Activated CD4-positive, alpha-beta T cell treated with anti-CD3 and anti-CD28 coated beads for 36 hours (primary cell): ENCODE data around the gene KRTAP5-2. TPM values are rescaled to one million over a fixed set of nuclear protein-coding genes. Genes with fewer than 3 reads are reported as not detected.

ENCODE experiments used
- ATAC-seq: fragments of 200-7000 bp; cut with Tn5 transposase; one replicate; pipeline ENCODE4 v1.10.0; 2021; ENCODE audit warnings: mild to moderate bottlenecking, moderate library complexity
- CTCF ChIA-PET: fragments of 350-600 bp; sonication (Branson Sonifier 250); formaldehyde crosslinking; loops from one replicate; lab custom pipeline; 2021; ENCODE audit warnings: antibody characterized with exemption; lab: Charles Lee
- POLR2A ChIA-PET: fragments of 350-600 bp; sonication (Branson Sonifier 250); formaldehyde crosslinking; loops from one replicate; lab custom pipeline; 2021; ENCODE audit warnings: antibody characterized with exemption, inconsistent platforms; lab: Charles Lee
- DNase-seq: peaks from one replicate; pipeline ENCODE4 v3.0.0-alpha.2; 2020
- H3K27ac Mint-ChIP-seq: one replicate; pipeline ENCODE4 v1.8.0; 2021; ENCODE audit warnings: mixed read lengths
- H3K27me3 Mint-ChIP-seq: one replicate; pipeline ENCODE4 v1.8.0; 2021; ENCODE audit warnings: mixed read lengths
- H3K36me3 Mint-ChIP-seq: one replicate; pipeline ENCODE4 v1.8.0; 2021; ENCODE audit warnings: low read depth, mixed read lengths
- H3K4me1 Mint-ChIP-seq: one replicate; pipeline ENCODE4 v1.8.0; 2021; ENCODE audit warnings: mixed read lengths
- H3K4me3 Mint-ChIP-seq: one replicate; pipeline ENCODE4 v1.8.0; 2021; ENCODE audit warnings: mild to moderate bottlenecking, moderate library complexity, mixed read lengths
- H3K9me3 Mint-ChIP-seq: one replicate; pipeline ENCODE4 v1.8.0; 2021; ENCODE audit warnings: low read depth, mixed read lengths
- intact Hi-C, 2 experiments: fragments of 100-400 bp; cut with DNase I in 1 of 2; cut with micrococcal nuclease in 1 of 2; formaldehyde crosslinking; loops; one replicate each; pipeline versions ENCODE4 v1.14.2 to v1.15.1; 2022 to 2024; cut with DNase I, micrococcal nuclease
- total RNA-seq, 2 experiments: library from RNA; stranded (reverse); gene quantifications; one replicate each; pipeline ENCODE4 v1.2.3, GENCODE V29; 2021

Gene KRTAP5-2
- total RNA-seq, 2 experiments from 2014 or later: not detected

GRCh38 chr11:1566381-1567051, 31.6 kb downstream of the KRTAP5-2 start:
- intact Hi-C loops: no loop called here
- Mint-ChIP-seq H3K36me3 (no peaks in the 10 kb centered on the region), H3K27me3 (no peaks in the 10 kb centered on the region), H3K9me3 (no peaks in the 10 kb centered on the region), H3K27ac (no peak overlapping the region), H3K4me1 (peaks cover 4% of the 10 kb centered on the region), H3K4me3 (no peak overlapping the region)
- ChIA-PET CTCF (interaction anchor here (2.1 kb wide), 1 partner anchor 8 kb away, joined by 13 read pairs; no protein-coding TSS in a partner anchor), POLR2A (no interaction called here)
- no peak for ATAC-seq
- no peak for DNase-seq

- DNase-seq: no peak
- intact Hi-C loops: no loop called here
- H3K36me3 Mint-ChIP-seq: no peaks in the 10 kb centered on the region
- ATAC-seq: no peak
- no peak overlapping the region for H3K27ac Mint-ChIP-seq
- ChIA-PET CTCF (interaction anchor here (0.7 to 2.1 kb wide), 2 partner anchors 8 to 21 kb away, joined by 3 to 13 read pairs; no protein-coding TSS in a partner anchor), POLR2A (no interaction called here)
- H3K27me3 Mint-ChIP-seq: no peaks in the 10 kb centered on the region
- H3K9me3 Mint-ChIP-seq: no peaks in the 10 kb centered on the region
- peaks cover 3% of the 10 kb centered on the region for H3K4me1 Mint-ChIP-seq
- no peak overlapping the region for H3K4me3 Mint-ChIP-seq
Measured at GRCh38 chr11:1565904-1566247, 32.2 kb downstream of the KRTAP5-2 start.

GRCh38 chr11:1565173-1565903, 32.8 kb downstream of the KRTAP5-2 start:
- Mint-ChIP-seq H3K27me3 (no peaks in the 10 kb centered on the region), H3K4me3 (no peak overlapping the region), H3K9me3 (no peaks in the 10 kb centered on the region), H3K4me1 (no peaks in the 10 kb centered on the region), H3K36me3 (no peaks in the 10 kb centered on the region), H3K27ac (no peak overlapping the region)
- ChIA-PET POLR2A (no interaction called here), CTCF (interaction anchor here (0.7 to 2.1 kb wide), 2 partner anchors 9 to 21 kb away, joined by 3 to 13 read pairs; no protein-coding TSS in a partner anchor)
- ATAC-seq (no peak), DNase-seq (no peak)
- intact Hi-C loops: no loop called here

GRCh38 chr11:1564535-1565172, 33.4 kb downstream of the KRTAP5-2 start:
- ChIA-PET CTCF (interaction anchor here (2.1 kb wide), 1 partner anchor 9 kb away, joined by 13 read pairs; no protein-coding TSS in a partner anchor), POLR2A (no interaction called here)
- DNase-seq (peak; percentile 51), ATAC-seq (peak; percentile 35)
- H3K27ac Mint-ChIP-seq: no peak overlapping the region
- no peaks in the 10 kb centered on the region for H3K9me3 Mint-ChIP-seq
- no peaks in the 10 kb centered on the region for H3K27me3 Mint-ChIP-seq
- intact Hi-C loops: no loop called here
- no peaks in the 10 kb centered on the region for H3K36me3 Mint-ChIP-seq
- no peak overlapping the region for H3K4me3 Mint-ChIP-seq
- no peaks in the 10 kb centered on the region for H3K4me1 Mint-ChIP-seq

GRCh38 chr11:1563697-1564534, 34.2 kb downstream of the KRTAP5-2 start:
- H3K36me3 Mint-ChIP-seq: no peaks in the 10 kb centered on the region
- intact Hi-C loops: no loop called here
- ATAC-seq (no peak), DNase-seq (no peak)
- no peaks in the 10 kb centered on the region for H3K27me3 Mint-ChIP-seq
- H3K4me1 Mint-ChIP-seq: no peaks in the 10 kb centered on the region
- no peak overlapping the region for H3K27ac Mint-ChIP-seq
- POLR2A ChIA-PET: no interaction called here
- H3K9me3 Mint-ChIP-seq: no peaks in the 10 kb centered on the region
- CTCF ChIA-PET: interaction anchor here (1.7 to 2.1 kb wide), 2 partner anchors 10 to 11 kb away, joined by 4 to 13 read pairs; no protein-coding TSS in a partner anchor
- H3K4me3 Mint-ChIP-seq: no peak overlapping the region

GRCh38 chr11:1563149-1563638, 34.9 kb downstream of the KRTAP5-2 start:
- Mint-ChIP-seq H3K27me3 (no peaks in the 10 kb centered on the region), H3K27ac (no peak overlapping the region), H3K4me1 (no peaks in the 10 kb centered on the region), H3K9me3 (no peaks in the 10 kb centered on the region), H3K4me3 (no peak overlapping the region), H3K36me3 (no peaks in the 10 kb centered on the region)
- CTCF ChIA-PET: interaction anchor here (1.7 kb wide), 1 partner anchor 12 kb away, joined by 4 read pairs; no protein-coding TSS in a partner anchor
- intact Hi-C loops: no loop called here
- POLR2A ChIA-PET: no interaction called here
- DNase-seq: no peak
- ATAC-seq: no peak

- intact Hi-C loops: no loop called here
- DNase-seq: no peak
- no peaks in the 10 kb centered on the region for H3K9me3 Mint-ChIP-seq
- H3K4me3 Mint-ChIP-seq: no peak overlapping the region
- no peak overlapping the region for H3K27ac Mint-ChIP-seq
- POLR2A ChIA-PET: no interaction called here
- peaks cover 3% of the 10 kb centered on the region for H3K36me3 Mint-ChIP-seq
- no peak for ATAC-seq
- no peaks in the 10 kb centered on the region for H3K4me1 Mint-ChIP-seq
- no peaks in the 10 kb centered on the region for H3K27me3 Mint-ChIP-seq
- CTCF ChIA-PET: interaction anchor here (1.7 kb wide), 1 partner anchor 12 kb away, joined by 4 read pairs; no protein-coding TSS in a partner anchor
Measured at GRCh38 chr11:1562469-1563148, 35.5 kb downstream of the KRTAP5-2 start.

- Mint-ChIP-seq H3K4me1 (no peaks in the 10 kb centered on the region), H3K36me3 (peaks cover 5% of the 10 kb centered on the region), H3K27ac (no peak overlapping the region), H3K9me3 (no peaks in the 10 kb centered on the region), H3K4me3 (no peak overlapping the region), H3K27me3 (no peaks in the 10 kb centered on the region)
- ChIA-PET CTCF (no interaction called here), POLR2A (no interaction called here)
- ATAC-seq (no peak), DNase-seq (no peak)
- intact Hi-C loops: no loop called here
Measured at GRCh38 chr11:1561955-1562354, 36.1 kb downstream of the KRTAP5-2 start.

- H3K4me3 Mint-ChIP-seq: no peak overlapping the region
Measured at GRCh38 chr11:1561266-1561665, 36.8 kb downstream of the KRTAP5-2 start.

GRCh38 chr11:1560649-1561251, 37.3 kb downstream of the KRTAP5-2 start:
- ChIA-PET CTCF (no interaction called here), POLR2A (interaction anchor here (0.5 kb wide), 1 partner anchor 227 kb away, joined by 4 read pairs; no protein-coding TSS in a partner anchor)
- H3K27me3 Mint-ChIP-seq: no peaks in the 10 kb centered on the region
- ATAC-seq (no peak), DNase-seq (no peak)
- intact Hi-C loops: no loop called here
- no peaks in the 10 kb centered on the region for H3K9me3 Mint-ChIP-seq
- no peak overlapping the region for H3K27ac Mint-ChIP-seq
- peaks cover 5% of the 10 kb centered on the region for H3K36me3 Mint-ChIP-seq
- no peaks in the 10 kb centered on the region for H3K4me1 Mint-ChIP-seq
- no peak overlapping the region for H3K4me3 Mint-ChIP-seq

More at GRCh38 chr11:1561266-1561665, 36.8 kb downstream of the KRTAP5-2 start:
- Mint-ChIP-seq H3K4me1 (no peaks in the 10 kb centered on the region), H3K27me3 (no peaks in the 10 kb centered on the region), H3K9me3 (no peaks in the 10 kb centered on the region), H3K36me3 (peaks cover 5% of the 10 kb centered on the region), H3K27ac (no peak overlapping the region)
- ATAC-seq (no peak), DNase-seq (no peak)
- intact Hi-C loops: no loop called here
- ChIA-PET CTCF (no interaction called here), POLR2A (no interaction called here)
